H1 (cell line): Measurements from ENCODE around the gene ECEL1. TPM values are rescaled to one million over a fixed set of nuclear protein-coding genes. Genes with fewer than 3 reads are reported as not detected.

Experiments
- CTCF ChIA-PET: fragments of 300-600 bp; sonication (Branson Sonifier 250); formaldehyde crosslinking; loops from one replicate; lab custom pipeline; 2021; ENCODE audit not compliant: partially characterized antibody; lab: Charles Lee
- POLR2A ChIA-PET: fragments of 300-600 bp; sonication (Branson Sonifier 250); formaldehyde crosslinking; loops from one replicate; lab custom pipeline; 2021; ENCODE audit warnings: inconsistent platforms; ENCODE audit not compliant: partially characterized antibody; lab: Charles Lee
- DNase-seq, 2 experiments: peaks; one replicate each; pipeline versions ENCODE4 v3.0.0 to v3.0.0-alpha.2; 2010 to 2022; ENCODE audit warnings: low spot score in 2 of 2, low read depth in 1 of 2, mixed read lengths in 1 of 2
- FAIRE-seq: peaks from 2 replicates; lab custom pipeline; 2011; peaks lifted over from hg19 to GRCh38; lab: Jason Lieb, UNC
- H2AFZ ChIP-seq: 2 replicates; pipeline ENCODE4 v1.8.1; 2012; ENCODE audit warnings: low read length, inconsistent platforms
- H2AK5ac ChIP-seq: 2 replicates; pipeline ENCODE4 v1.6.1; 2013; ENCODE audit warnings: low read depth, low read length
- H2BK120ac ChIP-seq: replicated peaks from 2 replicates; pipeline ENCODE3; 2013; ENCODE audit warnings: low read depth, low read length, inconsistent platforms
- H2BK12ac ChIP-seq: 2 replicates; pipeline ENCODE4 v1.6.1; 2013; ENCODE audit warnings: low read depth, low read length
- H2BK15ac ChIP-seq: 2 replicates; pipeline ENCODE4 v1.6.1; 2013; ENCODE audit warnings: low read length
- H2BK20ac ChIP-seq: 2 replicates; pipeline ENCODE4 v1.6.1; 2013; ENCODE audit warnings: low read length
- H2BK5ac ChIP-seq: 2 replicates; pipeline ENCODE4 v1.6.1; 2013; ENCODE audit warnings: low read depth, low read length
- H3K14ac ChIP-seq: 2 replicates; pipeline ENCODE4 v1.6.1; 2013; ENCODE audit warnings: inconsistent platforms; ENCODE audit not compliant: insufficient read length
- H3K18ac ChIP-seq: 2 replicates; pipeline ENCODE4 v1.6.1; 2013; ENCODE audit warnings: low read length; ENCODE audit errors: extremely low read depth
- H3K23ac ChIP-seq: 2 replicates; pipeline ENCODE4 v1.6.1; 2013; ENCODE audit warnings: inconsistent platforms; ENCODE audit not compliant: insufficient read length
- H3K23me2 ChIP-seq: 2 replicates; pipeline ENCODE4 v1.6.1; 2013; ENCODE audit warnings: low read depth, low read length
- H3K27ac ChIP-seq: 2 replicates; pipeline ENCODE4 v1.6.1; 2011; ENCODE audit warnings: low read depth, low read length, inconsistent platforms
- H3K27me3 ChIP-seq, 4 experiments: replicated peaks in 1 of 4; 1 replicate in 1 of 4; 2 replicates in 3 of 4; pipeline versions ENCODE4 v1.6.1 to v1.8.1; 2011 to 2013; ENCODE audit warnings: low read length in 3 of 4, mild to moderate bottlenecking in 3 of 4, inconsistent platforms in 2 of 4, mixed read lengths in 2 of 4, moderate library complexity in 1 of 4; ENCODE audit not compliant: control insufficient read depth in 3 of 4, insufficient read depth in 3 of 4; ENCODE audit errors: extremely low read depth in 1 of 4
- H3K36me3 ChIP-seq, 4 experiments: 2 replicates each; pipeline versions ENCODE4 v1.6.1 to v1.8.1; 2011 to 2013; ENCODE audit warnings: mild to moderate bottlenecking in 4 of 4, low read length in 3 of 4, moderate library complexity in 2 of 4, control low read depth in 1 of 4, inconsistent platforms in 1 of 4; ENCODE audit not compliant: insufficient read depth in 4 of 4, control insufficient read depth in 2 of 4
- H3K4ac ChIP-seq: replicated peaks from 2 replicates; pipeline ENCODE3; 2013; ENCODE audit warnings: low read length, low read depth, mixed read lengths, inconsistent platforms; ENCODE audit not compliant: insufficient read length
- H3K4me1 ChIP-seq, 4 experiments: replicated peaks in 1 of 4; 1 replicate in 1 of 4; 2 replicates in 3 of 4; pipeline versions ENCODE4 v1.6.1 to v1.8.1; 2011 to 2013; ENCODE audit warnings: low read length in 3 of 4, inconsistent platforms in 2 of 4, mixed read lengths in 1 of 4; ENCODE audit not compliant: insufficient read depth in 4 of 4, control insufficient read depth in 3 of 4
- H3K4me2 ChIP-seq, 2 experiments: 2 replicates each; pipeline versions ENCODE4 v1.6.1 to v1.8.1; 2011 to 2013; ENCODE audit warnings: low read depth in 2 of 2, low read length in 2 of 2, control low read depth in 1 of 2, inconsistent platforms in 1 of 2, mild to moderate bottlenecking in 1 of 2; ENCODE audit not compliant: insufficient read depth in 1 of 2
- H3K4me3 ChIP-seq, 4 experiments: fragments of 200-600, 300-600 bp in 1 of 4; sonication (generic), shearing (Covaris generic), sonication (Bioruptor Twin) in 1 of 4; 2 replicates each; pipeline versions ENCODE4 v1.5.1 to v1.8.1; 2011 to 2016; ENCODE audit warnings: low read length in 4 of 4, low read depth in 3 of 4, control low read depth in 2 of 4, inconsistent platforms in 2 of 4, mild to moderate bottlenecking in 2 of 4, mixed read lengths in 1 of 4, moderate library complexity in 1 of 4; ENCODE audit not compliant: insufficient read depth in 2 of 4; ENCODE audit errors: extremely low read depth in 1 of 4
- H3K56ac ChIP-seq: replicated peaks from 2 replicates; pipeline ENCODE3; 2013; ENCODE audit warnings: low read depth, mild to moderate bottlenecking, mixed read lengths, low read length, inconsistent platforms; ENCODE audit not compliant: insufficient read length
- H3K79me1 ChIP-seq: 2 replicates; pipeline ENCODE4 v1.6.1; 2013; ENCODE audit warnings: low read depth, low read length, control low read depth
- H3K79me2 ChIP-seq, 2 experiments: 2 replicates each; pipeline versions ENCODE4 v1.6.1 to v1.8.1; 2012 to 2013; ENCODE audit warnings: low read length in 2 of 2, mild to moderate bottlenecking in 2 of 2, inconsistent platforms in 1 of 2; ENCODE audit not compliant: insufficient read depth in 2 of 2, control insufficient read depth in 1 of 2
- H3K9ac ChIP-seq, 4 experiments: replicated peaks in 1 of 4; 1 replicate in 1 of 4; 2 replicates in 3 of 4; pipeline versions ENCODE4 v1.6.1 to v1.8.1; 2011 to 2013; ENCODE audit warnings: low read depth in 3 of 4, low read length in 3 of 4, control low read depth in 2 of 4, mild to moderate bottlenecking in 2 of 4, moderate library complexity in 2 of 4, inconsistent platforms in 1 of 4; ENCODE audit errors: extremely low read depth in 1 of 4
- H3K9me3 ChIP-seq, 2 experiments: 2 replicates each; pipeline versions ENCODE4 v1.6.1 to v1.8.1; 2012 to 2013; ENCODE audit warnings: mild to moderate bottlenecking in 2 of 2, moderate library complexity in 2 of 2, control low read depth in 1 of 2, inconsistent platforms in 1 of 2, low read depth in 1 of 2, low read length in 1 of 2, mixed read lengths in 1 of 2; ENCODE audit not compliant: insufficient read depth in 2 of 2
- H4K20me1 ChIP-seq, 2 experiments: replicated peaks in 1 of 2; 2 replicates each; pipeline versions ENCODE3 to v1.8.1; 2011 to 2013; ENCODE audit warnings: inconsistent platforms in 2 of 2, low read length in 2 of 2, mild to moderate bottlenecking in 1 of 2; ENCODE audit not compliant: insufficient read depth in 2 of 2, control insufficient read depth in 1 of 2
- H4K5ac ChIP-seq: 2 replicates; pipeline ENCODE4 v1.6.1; 2013; ENCODE audit warnings: low read length, low read depth, mixed read lengths, inconsistent platforms; ENCODE audit not compliant: insufficient read length
- H4K8ac ChIP-seq: 2 replicates; pipeline ENCODE4 v1.8.0; 2013; ENCODE audit warnings: mild to moderate bottlenecking, moderate library complexity, low read length, inconsistent platforms; ENCODE audit not compliant: insufficient read depth; ENCODE audit errors: extremely low read depth
- H4K91ac ChIP-seq: replicated peaks from 2 replicates; pipeline ENCODE3; 2013; ENCODE audit warnings: low read length, mixed read lengths, inconsistent platforms; ENCODE audit not compliant: insufficient read length
- NRF1 ChIP-seq: IDR thresholded peaks from 2 replicates; pipeline ENCODE4 v1.6.1; 2011; ENCODE audit warnings: mild to moderate bottlenecking, low read depth, low read length, improper control_type of control experiment
- RFX5 ChIP-seq: IDR thresholded peaks from 2 replicates; pipeline ENCODE4 v1.6.1; 2011; ENCODE audit warnings: low read depth, low read length, improper control_type of control experiment, borderline replicate concordance
- SAP30 ChIP-seq: fragments of 300-600 bp; sonication (generic); IDR thresholded peaks from 2 replicates; pipeline ENCODE4 v1.7.1; 2012; ENCODE audit warnings: low read length, moderate library complexity, mild to moderate bottlenecking, inconsistent platforms; ENCODE audit not compliant: insufficient read depth, insufficient replicate concordance
- WGBS, 2 experiments: shearing (Covaris generic) in 1 of 2; methylation state at CpG; one replicate each; pipeline versions ENCODE4 v1.1.6 to v1.1.7; 2013 to 2015; ENCODE audit warnings: low lambda C conversion rate in 2 of 2, mixed read lengths in 2 of 2, inconsistent platforms in 1 of 2, low coverage in 1 of 2, missing lambda C conversion rate in 1 of 2; ENCODE audit not compliant: insufficient replicate concordance in 2 of 2, insufficient coverage in 1 of 2, insufficient read length in 1 of 2; ENCODE audit errors: extremely low coverage in 1 of 2, missing lambda C conversion rate in 1 of 2; 5-methylcytosine and 5-hydroxymethylcytosine counted together
- polyA plus RNA-seq, 7 experiments: library from polyadenylated mRNA; depleted of rRNA in 3 of 7; stranded (reverse) in 5 of 7; unstranded in 2 of 7; fragments of >200 nt in 5 of 7; fragments of 200-250 nt in 2 of 7; gene quantifications; 1 replicate in 5 of 7; 2 replicates in 1 of 7; 4 replicates in 1 of 7; pipeline versions ENCODE4 v1.2.1 to v1.2.3, GENCODE V29; 2011 to 2013; ENCODE audit warnings: missing spikeins in 2 of 7, mixed read lengths in 2 of 7
- total RNA-seq: library from RNA; stranded (reverse); fragmentation: NEBNext Ultra II Directional; extraction: Animal tissue kit (Norgen Biotek cat#: 25700); gene quantifications from 2 replicates; pipeline ENCODE4 v1.2.1, GENCODE V29; 2021

The ECEL1 gene
- total and polyA plus RNA-seq, 2 of the 8 experiments (the other 6 are each of a cell fraction or from before 2014, with no cell fraction given): 7.7 to 20.2 TPM

DNA sequence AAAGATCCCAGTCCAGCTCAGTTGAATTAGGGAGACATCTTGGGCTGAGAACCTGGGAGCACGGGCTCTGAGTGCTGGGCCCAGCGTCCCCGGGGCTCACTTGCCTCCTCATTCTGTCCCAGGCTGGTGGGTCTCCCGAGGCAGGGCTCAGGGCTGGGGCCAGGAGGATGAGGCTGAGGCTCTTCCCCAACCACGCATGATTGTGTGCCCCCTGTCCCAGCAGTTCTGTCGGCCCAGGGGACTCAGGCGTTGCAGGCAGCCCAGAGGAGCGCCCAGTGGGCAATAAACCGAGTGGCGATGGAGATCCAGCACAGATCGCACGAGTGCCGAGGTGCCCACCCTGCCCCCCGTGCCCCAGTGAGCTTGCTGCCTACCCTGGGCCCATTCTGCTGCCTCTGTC lies 33.5 kb upstream of the ECEL1 start:
- Histone ChIP-seq H4K91ac (no peak overlapping the region), H3K79me2 (no peaks in the 10 kb centered on the region), H3K18ac (no peak overlapping the region), H3K14ac (no peak overlapping the region), H2BK20ac (no peak overlapping the region), H3K79me1 (no peaks in the 10 kb centered on the region), H3K4me3 (no peak overlapping the region), H4K5ac (no peak overlapping the region), H3K56ac (no peak overlapping the region), H4K20me1 (peaks cover 3 to 4% of the 10 kb centered on the region in 2 experiments), H2BK5ac (no peak overlapping the region), H2AK5ac (no peak overlapping the region; the same call in 1 of the 2 replicates), H2BK120ac (no peak overlapping the region), H4K8ac (no peak overlapping the region), H3K4ac (no peak overlapping the region), H3K9ac (no peak overlapping the region), H3K23me2 (peaks cover 10% of the 10 kb centered on the region; the same call in 1 of the 2 replicates), H2BK12ac (peak overlapping the region; percentile 87; the same call in 1 of the 2 replicates), H2AFZ (no peak overlapping the region), H3K36me3 (no peaks in the 10 kb centered on the region), H3K27me3 (peaks cover 19 to 43% (median 37%) of the 10 kb centered on the region in 4 experiments), H2BK15ac (0 out of 2 replicates have a peak overlapping the region, but pooled peaks have one; percentile 31), H3K9me3 (no peaks in the 10 kb centered on the region), H3K27ac (no peak overlapping the region), H3K4me2 (no peak overlapping the region), H3K4me1 (peaks cover 0 to 22% (median 8%) of the 10 kb centered on the region in 4 experiments; a peak in 6 of 7 replicates), H3K23ac (no peak overlapping the region)
- FAIRE-seq (no peak), DNase-seq (no peak)
- POLR2A ChIA-PET: interaction anchor here (0.5 to 1.7 kb wide), 5 partner anchors 13 to 130 kb away, joined by 3 to 5 read pairs (median 4); partner anchors contain the start of genes EIF4E2 and TIGD1
- 95% methylated on average over 14 of the region's 14 CpGs; no CpG with 5 or more reads in 1 of the 2 experiments for WGBS, 2 experiments
- no peak for TF ChIP-seq RFX5
- no peak for TF ChIP-seq NRF1
- no peak for TF ChIP-seq SAP30
- CTCF ChIA-PET: interaction anchor here (0.6 to 10.6 kb wide), 42 partner anchors 10 to 928 kb away, joined by 3 to 176 read pairs (median 5); partner anchors contain the start of genes ALPI and CHRNG
